Neural cell (in vitro differentiated cells): ENCODE data around the gene COPZ1.

Source experiments
- CTCF ChIP-seq: fragments of 450-650 bp; IDR thresholded peaks from 2 replicates; pipeline ENCODE4 v1.5.1; 2014; ENCODE audit warnings: antibody characterized with exemption, mild to moderate bottlenecking, moderate library complexity; ENCODE audit not compliant: poor library complexity, severe bottlenecking
- REST ChIP-seq: IDR thresholded peaks from 2 replicates; pipeline ENCODE4 v1.6.1; 2012; ENCODE audit warnings: borderline replicate concordance

GRCh38 chr12:54287261-54288157, 37.4 kb upstream of the COPZ1 start:
- TF ChIP-seq REST = no peak
- no peak for TF ChIP-seq CTCF
